Vagina (tissue), 2 donors: Measurements from ENCODE around the gene ADAMTS14. TPM values are rescaled to one million over a fixed set of nuclear protein-coding genes. Genes with fewer than 3 reads are reported as not detected.
"Not testable (repeated sequence)": the region's sequence is repeated elsewhere in the genome, so short reads cannot be mapped to it uniquely, and the experiment has no call there.

Experiments used
- DNase-seq, 2 donors: peaks; one replicate each; pipeline ENCODE4 v3.0.0-alpha.2; 2017; ENCODE audit errors: extremely low spot score in 2 of 2
- H3K27ac ChIP-seq: fragments of 200-600 bp; sonication (generic); one replicate; pipeline ENCODE4 v1.5.1; 2019
- H3K27me3 ChIP-seq: fragments of 200-600 bp; sonication (generic); one replicate; pipeline ENCODE4 v1.5.1; 2019
- H3K36me3 ChIP-seq, 2 donors: fragments of 200-600 bp; sonication (generic); one replicate each; pipeline ENCODE4 v1.5.1; 2017 to 2019
- H3K4me1 ChIP-seq: fragments of 200-600 bp; sonication (generic); one replicate; pipeline ENCODE4 v1.5.1; 2019
- H3K4me3 ChIP-seq, 2 donors: fragments of 200-600 bp; sonication (generic); 1 replicate in 1 of 2; 2 replicates in 1 of 2; pipeline ENCODE4 v1.5.1; 2016 to 2019
- H3K9me3 ChIP-seq: fragments of 200-600 bp; sonication (generic); one replicate; pipeline ENCODE4 v1.5.1; 2019
- POLR2A ChIP-seq, 2 donors: fragments of 450-650 bp; IDR thresholded peaks; one replicate each; pipeline ENCODE4 v1.6.1; 2017; ENCODE audit warnings: antibody characterized with exemption in 2 of 2, mild to moderate bottlenecking in 2 of 2, moderate library complexity in 2 of 2
- POLR2AphosphoS5 ChIP-seq, 2 donors: sonication (generic); formaldehyde crosslinking; IDR thresholded peaks; one replicate each; pipeline ENCODE4 v1.9.0; 2017; ENCODE audit warnings: antibody characterized with exemption in 2 of 2, mild to moderate bottlenecking in 2 of 2, low read depth in 1 of 2; ENCODE audit not compliant: insufficient read depth in 1 of 2
- intact Hi-C: fragments of 100-400 bp; cut with DNase I; formaldehyde crosslinking; loops from one replicate; pipeline ENCODE4 v1.15.1; 2023
- total RNA-seq: library from RNA; depleted of rRNA; stranded (reverse); fragments of >200 nt; gene quantifications from one replicate; pipeline ENCODE4 v1.2.3, GENCODE V29; 2016
- TF ChIP-seq, protein P1 (sequence below), 3 experiments: fragments of 450-650 bp in 2 of 3; fragments of 200-600 bp in 1 of 3; sonication (generic) in 1 of 3; IDR thresholded peaks; one replicate each; pipeline ENCODE4 v1.5.1; 2017 to 2019; ENCODE audit warnings: antibody characterized with exemption in 3 of 3, mild to moderate bottlenecking in 2 of 3, moderate library complexity in 2 of 3

Gene ADAMTS14
- total RNA-seq, 1 donor from 2014 or later: not detected

DNA sequence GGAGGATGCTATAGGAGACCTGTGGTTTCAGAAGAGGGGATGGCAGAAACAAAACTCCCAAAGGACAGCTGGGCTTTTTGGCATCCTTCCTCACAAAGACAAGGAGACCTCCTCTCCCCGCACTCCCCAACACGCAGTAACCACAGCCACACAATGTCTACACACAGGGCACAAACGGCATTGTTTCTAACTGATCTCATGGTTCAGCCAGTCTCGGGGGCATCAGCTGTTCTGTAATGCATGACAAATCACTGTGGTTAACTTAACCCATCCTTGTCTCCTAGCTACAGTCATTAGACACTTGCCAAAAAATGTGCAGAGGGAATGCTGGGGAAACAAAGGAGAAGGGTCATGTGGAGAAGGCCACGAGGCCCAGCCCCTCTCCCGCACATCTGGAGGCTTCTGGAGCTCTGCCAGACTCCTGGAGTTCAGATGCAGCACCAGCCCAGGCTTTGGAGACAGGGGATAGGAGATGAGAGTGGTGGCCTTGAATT lies 7.6 kb upstream of the ADAMTS14 start:
- Histone ChIP-seq H3K27me3 (no peaks in the 10 kb centered on the region), H3K4me1 (peaks cover 29% of the 10 kb centered on the region), H3K9me3 (no peaks in the 10 kb centered on the region), H3K36me3 (no peaks in the 10 kb centered on the region), H3K4me3 (no peak overlapping the region), H3K27ac (peak overlapping the region; percentile 36)
- DNase-seq: no peak
- intact Hi-C loops: no loop called here
- no peak for TF ChIP-seq POLR2AphosphoS5 (IDR thresholded peaks at IDR 0.05; ENCODE audit: insufficient read depth in 1 of 2, low read depth in 1 of 2)
- TF ChIP-seq POLR2A (IDR thresholded peaks at IDR 0.05): no peak
- TF ChIP-seq, protein P1, sequence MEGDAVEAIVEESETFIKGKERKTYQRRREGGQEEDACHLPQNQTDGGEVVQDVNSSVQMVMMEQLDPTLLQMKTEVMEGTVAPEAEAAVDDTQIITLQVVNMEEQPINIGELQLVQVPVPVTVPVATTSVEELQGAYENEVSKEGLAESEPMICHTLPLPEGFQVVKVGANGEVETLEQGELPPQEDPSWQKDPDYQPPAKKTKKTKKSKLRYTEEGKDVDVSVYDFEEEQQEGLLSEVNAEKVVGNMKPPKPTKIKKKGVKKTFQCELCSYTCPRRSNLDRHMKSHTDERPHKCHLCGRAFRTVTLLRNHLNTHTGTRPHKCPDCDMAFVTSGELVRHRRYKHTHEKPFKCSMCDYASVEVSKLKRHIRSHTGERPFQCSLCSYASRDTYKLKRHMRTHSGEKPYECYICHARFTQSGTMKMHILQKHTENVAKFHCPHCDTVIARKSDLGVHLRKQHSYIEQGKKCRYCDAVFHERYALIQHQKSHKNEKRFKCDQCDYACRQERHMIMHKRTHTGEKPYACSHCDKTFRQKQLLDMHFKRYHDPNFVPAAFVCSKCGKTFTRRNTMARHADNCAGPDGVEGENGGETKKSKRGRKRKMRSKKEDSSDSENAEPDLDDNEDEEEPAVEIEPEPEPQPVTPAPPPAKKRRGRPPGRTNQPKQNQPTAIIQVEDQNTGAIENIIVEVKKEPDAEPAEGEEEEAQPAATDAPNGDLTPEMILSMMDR (IDR thresholded peaks at IDR 0.05): no peak

DNA sequence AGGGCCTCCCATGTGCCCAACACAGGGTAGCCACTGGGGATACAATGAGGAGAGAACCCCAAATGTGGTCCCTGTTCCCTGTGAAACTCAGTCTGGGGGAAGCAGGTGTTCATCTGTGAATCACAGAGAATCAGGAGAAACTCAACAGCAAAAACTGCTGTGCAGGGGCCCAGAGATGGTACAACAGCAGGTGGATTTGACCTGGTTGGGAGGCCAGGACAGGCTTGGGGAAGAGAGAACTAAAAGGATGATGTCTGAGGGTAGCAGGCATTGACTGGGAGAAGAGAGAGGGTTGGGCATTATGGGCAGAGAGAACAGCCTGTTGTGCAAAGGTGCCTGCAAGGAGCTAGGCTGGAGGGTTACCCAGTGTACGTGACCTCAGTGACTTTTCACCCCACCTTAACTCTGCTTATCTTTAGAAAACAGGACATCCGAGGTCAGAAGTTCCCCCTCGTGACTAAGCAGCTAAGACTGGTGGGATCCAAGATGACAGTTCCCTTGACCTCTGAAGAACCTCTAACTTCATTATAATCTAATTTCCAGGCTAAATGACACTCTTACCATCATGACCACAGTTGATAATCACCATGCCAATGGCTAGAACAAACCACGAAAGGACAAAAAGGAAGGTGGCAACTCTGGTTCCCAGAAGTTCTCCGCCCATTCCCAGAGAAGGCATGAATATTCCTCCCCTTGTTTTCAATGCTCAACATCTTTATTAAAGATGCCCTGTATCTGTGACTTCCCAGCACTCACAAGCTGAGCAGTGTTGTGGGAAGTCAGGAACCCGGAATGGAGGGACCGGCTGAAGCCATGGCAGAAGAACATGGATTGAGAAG lies 5.1 kb upstream of the ADAMTS14 start:
- TF ChIP-seq, protein P1 (IDR thresholded peaks at IDR 0.05): no peak
- TF ChIP-seq POLR2A (IDR thresholded peaks at IDR 0.05): no peak
- TF ChIP-seq POLR2AphosphoS5 (IDR thresholded peaks at IDR 0.05; ENCODE audit: insufficient read depth in 1 of 2, low read depth in 1 of 2): no peak
- Histone ChIP-seq H3K27me3 (no peaks in the 10 kb centered on the region), H3K36me3 (no peaks in the 10 kb centered on the region), H3K9me3 (no peaks in the 10 kb centered on the region), H3K27ac (no peak overlapping the region), H3K4me3 (no peak overlapping the region), H3K4me1 (peaks cover 25% of the 10 kb centered on the region)
- intact Hi-C loops: no loop called here
- no peak for DNase-seq

DNA sequence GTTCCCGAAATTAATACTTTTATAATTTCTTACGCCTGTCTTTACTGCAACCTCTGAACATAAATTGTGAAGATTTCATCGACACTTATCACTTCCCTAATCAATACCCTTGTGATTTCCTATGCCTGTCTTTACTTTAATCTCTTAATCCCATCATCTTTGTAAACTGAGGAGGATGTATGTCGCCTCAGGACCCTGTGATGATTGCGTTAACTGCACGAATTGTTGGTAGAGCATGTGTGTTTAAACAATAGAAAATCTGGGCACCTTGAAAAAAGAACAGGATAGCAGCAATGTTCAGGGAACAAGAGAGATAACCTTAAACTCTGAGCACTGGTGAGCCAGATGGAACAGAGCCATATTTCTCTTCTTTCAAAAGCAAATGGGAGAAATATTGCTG lies 4.5 kb upstream of the ADAMTS14 start:
- intact Hi-C loops, H3K9me3 ChIP-seq, H3K27me3 ChIP-seq, DNase-seq, H3K36me3 ChIP-seq, H3K27ac ChIP-seq, H3K4me3 ChIP-seq: not testable (repeated sequence)
- H3K4me1 ChIP-seq: peaks cover 22% of the 10 kb centered on the region

DNA sequence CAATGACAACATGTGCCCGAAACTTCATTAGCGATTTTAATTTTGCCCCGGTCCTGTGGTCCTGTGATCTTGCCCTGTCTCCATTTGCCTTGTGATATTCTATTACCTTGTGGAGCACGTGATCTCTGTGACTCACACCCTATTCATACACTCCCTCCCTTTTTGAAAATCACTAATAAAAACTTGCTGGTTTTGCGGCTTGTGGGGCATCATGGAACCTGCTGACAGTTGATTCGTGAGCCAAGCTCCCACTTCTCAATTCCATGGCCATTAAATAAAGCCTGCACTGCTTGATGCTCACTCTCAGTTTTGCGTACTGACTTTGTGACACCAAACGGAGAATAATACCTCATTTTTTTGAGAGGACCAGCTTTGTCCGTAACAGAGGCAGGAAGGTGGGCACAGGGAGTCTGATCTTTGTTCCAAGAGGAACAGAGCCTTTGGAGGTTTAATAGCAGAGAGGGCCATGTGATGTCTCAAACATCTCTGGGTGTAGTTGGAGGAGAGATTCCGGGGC lies 3.8 kb upstream of the ADAMTS14 start:
- DNase-seq: no peak
- intact Hi-C loops: no loop called here
- TF ChIP-seq POLR2A (IDR thresholded peaks at IDR 0.05) (no peak), POLR2AphosphoS5 (IDR thresholded peaks at IDR 0.05; ENCODE audit: insufficient read depth in 1 of 2, low read depth in 1 of 2) (no peak)
- TF ChIP-seq, protein P1 (IDR thresholded peaks at IDR 0.05): no peak

DNA sequence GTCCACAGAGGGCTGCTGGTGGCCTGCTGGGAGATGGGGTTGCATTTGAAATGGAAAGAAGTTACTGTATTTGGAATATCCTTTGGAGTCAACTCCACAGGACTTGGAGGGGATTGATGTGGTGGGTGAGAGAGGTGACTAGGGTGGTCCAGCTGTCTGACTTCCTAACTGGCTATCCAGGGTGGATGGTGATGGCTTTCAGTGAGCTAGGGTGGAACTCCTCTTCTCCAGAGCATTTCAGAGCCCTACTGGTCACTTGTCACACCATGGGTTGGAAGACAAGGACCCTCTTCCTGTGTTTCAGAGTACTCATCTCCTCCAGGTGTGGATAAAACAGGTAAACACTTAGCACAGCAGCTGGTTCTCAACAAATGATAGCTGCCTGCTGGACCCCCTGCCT lies 3.3 kb upstream of the ADAMTS14 start:
- Histone ChIP-seq H3K4me1 (peaks cover 26% of the 10 kb centered on the region), H3K36me3 (no peaks in the 10 kb centered on the region), H3K4me3 (no peak overlapping the region), H3K27ac (no peak overlapping the region), H3K9me3 (no peaks in the 10 kb centered on the region), H3K27me3 (no peaks in the 10 kb centered on the region)
- intact Hi-C loops: no loop called here
- TF ChIP-seq, protein P1 (IDR thresholded peaks at IDR 0.05): no peak
- no peak for TF ChIP-seq POLR2A (IDR thresholded peaks at IDR 0.05)
- TF ChIP-seq POLR2AphosphoS5 (IDR thresholded peaks at IDR 0.05; ENCODE audit: insufficient read depth in 1 of 2, low read depth in 1 of 2): no peak
- DNase-seq: no peak

More for the DNA sequence above, 3.8 kb upstream of the ADAMTS14 start:
- H3K27ac ChIP-seq: no peak overlapping the region
- no peak overlapping the region for H3K4me3 ChIP-seq
- no peaks in the 10 kb centered on the region for H3K9me3 ChIP-seq
- H3K4me1 ChIP-seq: peaks cover 26% of the 10 kb centered on the region
- H3K36me3 ChIP-seq: no peaks in the 10 kb centered on the region
- no peaks in the 10 kb centered on the region for H3K27me3 ChIP-seq
